Measurements from ENCODE around the gene ROBO1.
"Not testable (repeated sequence)": the region's sequence is repeated elsewhere in the genome, so short reads cannot be mapped to it uniquely, and the experiment has no call there.

ROBO1 gene

DNA sequence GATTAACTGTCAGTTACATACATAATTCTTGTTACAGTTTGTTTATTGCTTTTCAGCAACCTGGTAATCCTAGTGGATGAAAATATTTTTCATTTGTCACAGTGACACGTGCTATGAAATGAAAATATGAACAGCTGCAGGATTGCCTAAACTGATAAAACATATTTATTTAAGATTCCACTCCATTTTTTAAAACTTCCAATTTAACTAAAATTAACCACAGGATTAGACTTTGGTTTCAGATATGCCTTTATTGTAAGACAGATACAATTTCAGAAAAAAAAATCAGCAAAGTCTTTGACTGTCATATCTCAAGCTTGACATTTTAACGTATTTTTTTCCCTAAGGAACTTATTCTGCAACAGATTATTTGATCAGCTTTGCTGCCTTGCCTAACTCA, 550.7 kb downstream of the ROBO1 start:
- no peak for DNase-seq

GRCh38 chr3:79215286-79215685, 552.5 kb downstream of the ROBO1 start:
- DNase-seq, result no peak

GRCh38 chr3:79211586-79212359, 556.0 kb downstream of the ROBO1 start:
- DNase-seq, result no peak

GRCh38 chr3:79204351-79204750, 563.4 kb downstream of the ROBO1 start:
- no peak for DNase-seq

- no peak for DNase-seq
Measured at GRCh38 chr3:79203144-79203519, 564.7 kb downstream of the ROBO1 start.

DNA sequence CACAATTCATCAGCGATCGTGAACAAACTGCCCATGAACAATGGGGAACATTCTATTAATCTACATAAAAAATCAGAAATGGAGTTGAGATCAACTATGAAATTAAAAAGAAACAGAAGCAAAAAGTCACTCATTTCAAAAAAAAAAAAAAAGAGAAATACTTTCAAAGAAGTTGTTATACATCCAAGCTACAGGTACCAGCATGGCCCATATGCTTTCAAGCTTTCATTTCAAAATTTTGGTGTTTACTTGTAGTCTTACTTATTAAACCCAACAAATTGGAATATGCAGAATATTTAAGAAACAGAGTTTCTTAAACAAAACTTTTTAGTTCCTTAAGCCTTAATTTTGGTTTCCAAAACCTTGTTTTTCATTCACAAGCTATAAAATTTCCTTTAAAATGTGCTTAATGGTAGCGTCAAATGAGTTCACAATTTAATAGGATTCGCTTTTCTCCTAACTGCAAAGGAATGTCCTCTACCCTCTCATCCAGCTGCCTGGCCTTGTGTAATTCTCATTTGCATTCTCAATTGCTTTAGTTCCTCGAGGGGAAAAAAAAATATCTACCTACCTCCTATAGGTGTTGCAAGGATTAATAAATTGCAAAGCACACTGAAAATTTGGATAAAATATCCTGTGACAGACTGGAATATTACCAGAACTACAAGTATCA, 565.2 kb downstream of the ROBO1 start:
- DNase-seq, result no peak

DNA sequence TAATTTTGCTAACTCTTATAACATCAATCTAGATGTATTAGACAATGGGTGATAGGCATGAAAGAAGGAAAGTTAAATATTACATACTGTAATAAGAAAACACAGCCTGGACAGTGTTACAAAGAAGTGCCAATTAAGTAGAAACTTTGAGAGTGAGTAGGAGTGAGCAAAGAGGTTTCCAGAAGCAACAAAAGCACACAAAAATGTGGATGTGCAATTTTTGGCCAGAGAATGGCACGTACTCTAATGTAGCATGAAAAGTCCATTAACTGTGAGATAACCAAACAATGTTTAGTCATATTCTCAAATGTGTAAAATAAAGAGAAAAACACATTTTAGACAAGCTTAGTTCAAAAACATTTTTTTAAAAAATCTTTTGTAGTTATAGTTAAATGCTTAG, 567.3 kb downstream of the ROBO1 start:
- DNase-seq, result no peak

DNA sequence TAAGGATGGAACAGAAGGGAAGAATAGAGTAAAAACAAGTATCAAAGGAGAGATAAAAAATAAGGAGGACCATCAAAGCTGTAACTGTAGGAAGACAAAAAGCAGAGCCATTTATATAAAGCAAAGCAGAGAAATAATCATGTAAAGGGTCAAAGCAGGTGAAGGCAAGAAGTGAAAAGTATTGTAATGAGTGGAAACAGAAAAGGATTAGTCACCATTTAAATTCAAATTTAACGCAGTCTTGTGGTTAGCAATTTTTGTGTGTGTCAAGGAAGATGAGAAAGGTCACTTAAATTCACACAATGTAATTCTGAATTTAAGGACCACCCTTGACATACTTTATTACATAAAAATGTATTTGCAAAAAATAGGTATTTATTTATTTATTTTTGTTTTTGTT, 567.8 kb downstream of the ROBO1 start:
- no peak for DNase-seq

DNA sequence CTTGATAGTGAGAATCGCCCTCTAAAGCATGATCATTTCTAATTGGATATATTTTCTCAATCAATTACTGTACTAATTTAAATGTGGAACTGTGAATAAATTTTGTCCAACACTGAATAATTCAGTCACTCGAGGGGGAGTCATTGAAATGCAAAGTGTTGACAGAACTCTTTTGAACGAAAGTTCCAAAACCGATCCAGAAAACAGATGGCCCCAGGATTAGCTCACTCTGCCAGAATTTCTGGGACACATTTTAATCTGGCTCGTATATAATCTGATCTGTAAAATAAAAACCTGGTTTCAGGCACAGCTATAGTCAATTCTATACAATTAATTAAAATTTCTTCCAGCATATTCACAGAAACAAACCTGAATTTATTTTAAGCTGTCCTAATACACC, 580.4 kb downstream of the ROBO1 start:
- DNase-seq, result no peak

DNA sequence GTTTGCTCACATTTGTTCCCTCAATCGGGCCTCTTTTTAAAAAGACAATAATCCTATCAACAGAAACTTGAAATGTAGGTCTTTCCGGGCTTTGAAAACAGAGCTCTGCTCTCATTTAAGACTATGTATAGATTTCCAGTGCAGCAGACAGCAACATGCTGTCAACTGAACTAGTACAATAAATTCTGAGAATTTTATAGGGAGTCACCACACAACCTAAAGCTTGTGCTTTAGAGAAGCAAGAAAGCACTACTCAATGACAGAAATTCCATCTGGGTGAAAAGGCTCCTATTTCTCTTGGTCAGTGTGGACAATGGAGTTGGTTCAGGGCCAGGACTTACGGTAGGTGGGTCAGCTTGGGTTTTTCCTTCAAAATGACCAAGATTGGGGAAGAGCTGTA, 583.5 kb downstream of the ROBO1 start:
- DNase-seq, result no peak

DNA sequence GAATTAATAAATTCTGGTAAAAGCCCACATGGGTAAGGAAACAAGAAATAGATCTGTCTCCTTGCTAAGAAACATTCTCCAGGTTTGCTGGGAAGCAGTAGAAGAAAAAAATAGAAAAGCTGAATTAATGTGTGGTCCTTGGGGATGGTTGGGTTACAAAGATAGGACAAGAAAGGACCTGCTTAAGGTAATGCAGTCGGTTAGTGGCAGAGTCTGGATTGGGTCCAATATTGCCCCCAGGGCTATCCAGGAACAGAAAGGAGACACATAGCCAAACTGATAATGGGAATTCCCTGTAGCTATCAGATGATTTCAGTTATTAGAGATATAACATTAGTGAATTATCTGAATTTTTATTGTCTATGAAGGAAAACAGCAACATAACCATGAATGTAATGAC, 584.3 kb downstream of the ROBO1 start:
- DNase-seq, result no peak

- DNase-seq, result no peak
Measured at GRCh38 chr3:79178471-79179180, 589.2 kb downstream of the ROBO1 start.

GRCh38 chr3:79175870-79176269, 591.9 kb downstream of the ROBO1 start:
- DNase-seq, result no peak

GRCh38 chr3:79173259-79173658, 594.5 kb downstream of the ROBO1 start:
- DNase-seq, result not testable (repeated sequence)

GRCh38 chr3:79172241-79172640, 595.6 kb downstream of the ROBO1 start:
- DNase-seq, result no peak

DNA sequence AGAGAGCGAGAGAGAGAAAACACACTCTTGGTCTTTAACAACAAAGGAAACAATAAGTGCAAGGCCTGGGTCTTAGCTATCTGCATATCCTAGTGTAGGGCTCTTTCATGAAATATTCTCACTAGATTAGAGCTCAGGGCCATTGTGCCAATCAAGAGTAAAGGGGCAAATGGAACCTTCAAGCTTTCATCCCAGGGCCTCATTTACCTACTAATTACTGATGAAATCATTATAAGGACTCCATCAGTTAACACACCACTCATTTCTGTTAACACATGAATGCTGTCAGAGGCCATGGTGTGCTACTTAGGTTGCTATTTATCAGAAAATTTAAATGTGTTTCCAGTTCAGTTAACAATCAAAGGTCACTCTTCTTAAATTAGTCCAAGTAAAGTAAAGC, 597.8 kb downstream of the ROBO1 start:
- DNase-seq, result no peak

DNA sequence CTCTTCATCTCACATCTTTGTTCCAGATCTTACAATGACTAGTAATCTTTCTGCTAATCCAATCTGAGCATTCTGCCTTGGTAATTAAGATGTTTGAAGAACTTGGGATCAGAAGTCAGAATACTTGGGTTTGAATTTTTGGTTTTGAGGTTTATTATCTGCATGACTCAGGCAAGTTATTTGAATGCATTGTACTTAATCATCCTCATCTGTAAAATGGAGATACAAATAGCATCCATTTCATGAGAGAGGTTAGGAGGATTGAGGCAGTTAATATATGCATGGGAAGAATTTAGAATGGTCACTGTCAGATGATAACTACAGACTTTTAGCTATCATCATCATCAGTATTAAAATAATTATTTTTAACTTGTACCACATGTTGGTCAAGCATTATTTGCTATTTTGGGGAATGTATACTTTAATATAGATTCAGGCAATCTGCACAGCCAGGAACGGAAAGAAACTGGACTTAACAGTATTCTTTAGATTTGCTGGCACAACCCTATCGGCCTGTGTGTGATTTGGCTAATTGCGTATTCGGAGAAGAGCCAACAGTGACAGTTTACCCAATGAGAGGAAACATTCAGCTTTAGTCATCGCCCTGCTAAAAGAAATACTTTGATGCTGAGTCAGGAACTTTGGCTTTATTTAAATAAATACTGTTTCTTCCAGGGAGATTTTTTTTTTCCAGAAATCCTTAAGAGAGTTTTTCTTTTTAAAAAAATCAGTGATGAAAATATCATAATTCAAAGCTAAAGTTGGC, 600.0 kb downstream of the ROBO1 start:
- DNase-seq, result no peak

DNA sequence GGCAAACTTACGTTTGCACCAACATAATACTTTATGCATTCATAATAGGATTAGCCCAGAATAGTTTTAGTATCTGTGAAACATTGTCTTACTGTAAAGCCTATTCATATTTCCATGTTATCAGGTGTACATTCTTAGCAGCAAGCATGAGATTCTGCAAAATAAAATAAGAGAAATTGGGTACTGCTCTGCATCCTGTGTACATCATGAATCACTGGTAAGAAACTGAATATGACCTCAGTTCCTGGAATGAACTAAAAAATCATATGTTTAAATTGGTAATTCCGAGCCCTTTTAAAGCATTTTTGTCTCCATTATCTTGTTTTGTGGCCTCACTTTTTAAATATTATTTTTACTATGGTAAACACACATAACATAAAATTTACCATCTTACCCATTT, 605.1 kb downstream of the ROBO1 start:
- no peak for DNase-seq

DNA sequence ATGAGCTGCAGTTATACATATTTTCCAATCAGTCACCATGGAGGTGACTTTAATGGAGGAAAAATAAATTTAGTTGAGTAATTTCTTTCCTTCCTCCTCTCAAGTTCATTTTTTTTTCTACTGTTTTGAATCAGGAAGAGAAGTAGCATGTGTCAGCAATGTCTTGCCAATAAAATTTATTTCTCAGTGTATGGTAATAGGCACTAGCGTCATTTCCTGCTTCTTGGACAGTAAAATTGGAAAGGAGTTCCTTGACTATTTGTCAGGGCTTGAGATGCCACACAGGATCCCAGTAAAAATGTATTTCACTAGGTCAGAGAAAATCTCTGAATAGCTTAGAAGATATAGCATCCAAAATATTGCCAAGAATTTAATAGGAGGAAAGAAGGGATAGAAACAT, 605.9 kb downstream of the ROBO1 start:
- no peak for DNase-seq

DNA sequence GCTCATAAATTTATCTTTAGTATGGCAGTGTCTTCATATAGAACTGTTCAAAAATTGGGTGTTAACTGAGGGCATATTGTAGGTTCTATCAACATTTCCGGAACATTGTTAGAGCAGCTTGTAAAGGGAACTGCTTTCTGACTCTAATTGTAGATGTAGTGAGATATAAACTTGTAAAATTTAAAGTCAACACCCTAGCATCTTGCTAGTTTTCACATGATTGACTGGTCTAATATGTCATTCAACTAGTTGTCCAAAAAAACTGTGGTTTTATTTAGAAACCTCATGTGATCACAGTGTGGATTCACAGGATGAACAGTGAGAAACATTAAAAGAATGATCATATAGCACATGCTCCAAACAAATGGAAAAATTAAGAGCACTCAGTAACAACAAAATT, 607.4 kb downstream of the ROBO1 start:
- DNase-seq, result no peak

DNA sequence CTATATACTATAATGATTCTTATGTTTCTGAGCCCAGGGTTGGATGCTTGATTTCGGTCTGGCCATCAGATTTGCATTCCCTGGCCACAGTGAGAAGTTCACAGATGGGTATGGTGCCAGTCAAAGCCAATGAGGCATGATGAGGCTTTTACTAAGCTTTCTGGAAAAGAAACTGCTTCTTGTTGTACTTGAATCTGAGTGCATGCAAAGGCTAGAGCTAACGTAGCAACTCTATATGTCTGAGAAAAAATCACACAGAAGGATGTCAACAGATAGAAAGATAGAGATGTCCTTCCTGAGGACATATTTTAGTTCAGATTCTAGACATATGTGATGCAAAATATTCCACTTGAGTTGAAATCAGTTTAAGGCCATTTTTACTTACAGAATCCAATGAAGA, 608.1 kb downstream of the ROBO1 start:
- no peak for DNase-seq

- no peak for DNase-seq
Measured at GRCh38 chr3:79157191-79157590, 610.6 kb downstream of the ROBO1 start.

DNA sequence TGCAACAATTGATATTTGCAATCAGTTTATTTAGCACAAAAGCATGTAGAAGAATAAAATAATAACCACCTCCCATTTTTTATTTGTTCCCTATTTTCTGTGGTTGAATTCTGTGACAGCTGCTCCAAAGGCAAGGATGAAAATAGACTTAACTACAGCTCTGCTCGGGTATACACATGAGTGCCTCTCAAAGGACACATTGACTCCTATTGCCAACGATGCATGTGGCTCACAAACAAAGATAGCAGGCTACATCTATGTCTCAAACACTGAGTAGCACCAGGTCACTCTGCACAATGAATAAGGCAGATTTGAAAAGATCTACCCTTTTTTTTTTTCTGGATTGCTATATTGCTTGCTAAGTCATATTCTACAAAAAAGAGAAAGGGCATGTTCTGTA, 612.9 kb downstream of the ROBO1 start:
- no peak for DNase-seq
